Esophagus muscularis mucosa (tissue), 4 donors: Measurements from ENCODE around the gene CREG1. TPM values are rescaled to one million over a fixed set of nuclear protein-coding genes. Genes with fewer than 3 reads are reported as not detected.

Experiments used
- DNase-seq: peaks from one replicate; pipeline ENCODE4 v3.0.0-alpha.2; 2017; ENCODE audit errors: extremely low spot score
- H3K27ac ChIP-seq, 4 donors: fragments of 200-600 bp; sonication (generic); replicated peaks in 1 of 4; 1 replicate in 3 of 4; 2 replicates in 1 of 4; pipeline ENCODE4 v1.5.1; 2016 to 2019; ENCODE audit warnings: mild to moderate bottlenecking in 1 of 4
- H3K27me3 ChIP-seq, 4 donors: fragments of 200-600 bp; sonication (generic); one replicate each; pipeline versions ENCODE4 v1.5.1 to v1.6.0; 2016 to 2019
- H3K36me3 ChIP-seq, 4 donors: fragments of 200-600 bp; sonication (generic); one replicate each; pipeline ENCODE4 v1.5.1; 2016 to 2019
- H3K4me1 ChIP-seq, 4 donors: fragments of 200-600 bp; sonication (generic); one replicate each; pipeline ENCODE4 v1.5.1; 2016 to 2019
- H3K4me3 ChIP-seq, 4 donors: fragments of 200-600 bp; sonication (generic); 1 replicate in 2 of 4; 2 replicates in 2 of 4; pipeline ENCODE4 v1.5.1; 2016 to 2019; ENCODE audit warnings: mild to moderate bottlenecking in 4 of 4, moderate library complexity in 1 of 4
- H3K9me3 ChIP-seq, 4 donors: fragments of 200-600 bp; sonication (generic); 1 replicate in 3 of 4; 2 replicates in 1 of 4; pipeline ENCODE4 v1.5.1; 2016 to 2019
- CTCF ChIP-seq, 3 experiments: fragments of 200-600 bp in 2 of 3; fragments of 450-650 bp in 1 of 3; sonication (generic) in 2 of 3; IDR thresholded peaks; one replicate each; pipeline ENCODE4 v1.5.1; 2017 to 2019; ENCODE audit warnings: antibody characterized with exemption in 3 of 3, mild to moderate bottlenecking in 2 of 3, moderate library complexity in 1 of 3
- EP300 ChIP-seq: sonication (generic); formaldehyde crosslinking; IDR thresholded peaks from one replicate; pipeline ENCODE4 v1.6.1; 2017; ENCODE audit warnings: antibody characterized with exemption
- POLR2A ChIP-seq: fragments of 450-650 bp; IDR thresholded peaks from one replicate; pipeline ENCODE4 v1.6.1; 2017; ENCODE audit warnings: antibody characterized with exemption, moderate library complexity, mild to moderate bottlenecking, low read depth
- POLR2AphosphoS5 ChIP-seq, 2 donors: sonication (generic); formaldehyde crosslinking; IDR thresholded peaks; one replicate each; pipeline ENCODE4 v1.6.1; 2017; ENCODE audit warnings: antibody characterized with exemption in 2 of 2
- WGBS: methylation state at CpG from one replicate; pipeline ENCODE4 v1.1.5; 2018; 5-methylcytosine and 5-hydroxymethylcytosine counted together
- intact Hi-C: fragments of 100-400 bp; cut with DNase I; formaldehyde crosslinking; loops from one replicate; pipeline ENCODE4 v1.15.1; 2023
- total RNA-seq, 4 donors: library from RNA; depleted of rRNA; stranded (reverse); fragments of >200 nt; gene quantifications; one replicate each; pipeline versions ENCODE4 v1.1.0 to v1.2.1, GENCODE V29; 2016

Gene CREG1
- total RNA-seq, 4 donors from 2014 or later = 121 to 203 (median 158) TPM

- Histone ChIP-seq H3K27ac (no peak overlapping the region), H3K4me3 (no peak overlapping the region), H3K36me3 (no peaks in the 10 kb centered on the region), H3K9me3 (no peaks in the 10 kb centered on the region), H3K27me3 (no peaks in the 10 kb centered on the region), H3K4me1 (peaks cover 0 to 2% (median 1%) of the 10 kb centered on the region in 4 donors)
- DNase-seq = no peak
- TF ChIP-seq CTCF (IDR thresholded peaks at IDR 0.05) (no peak), POLR2AphosphoS5 (IDR thresholded peaks at IDR 0.05) (no peak), POLR2A (no peak), EP300 (no peak)
- 59% methylated on average over 6 of the region's 6 CpGs for WGBS
- intact Hi-C loops = no loop called here
These were observed 41.3 kb upstream of the CREG1 start for GRCh38 chr1:167594822-167595221.

GRCh38 chr1:167593860-167594259, 40.3 kb upstream of the CREG1 start:
- H3K27me3 ChIP-seq = no peaks in the 10 kb centered on the region
- no peaks in the 10 kb centered on the region for H3K36me3 ChIP-seq
- TF ChIP-seq EP300 (no peak), POLR2AphosphoS5 (IDR thresholded peaks at IDR 0.05) (no peak), POLR2A (no peak), CTCF (IDR thresholded peaks at IDR 0.05) (no peak)
- WGBS = 84% methylated on average over 5 of the region's 5 CpGs
- no peak overlapping the region for H3K4me3 ChIP-seq
- H3K9me3 ChIP-seq = no peaks in the 10 kb centered on the region
- DNase-seq = no peak
- intact Hi-C loops = no loop called here
- H3K4me1 ChIP-seq = no peaks in the 10 kb centered on the region
- no peak overlapping the region for H3K27ac ChIP-seq

- Histone ChIP-seq H3K27ac (no peak overlapping the region), H3K27me3 (no peaks in the 10 kb centered on the region), H3K36me3 (no peaks in the 10 kb centered on the region), H3K9me3 (no peaks in the 10 kb centered on the region), H3K4me1 (no peaks in the 10 kb centered on the region), H3K4me3 (no peak overlapping the region)
- TF ChIP-seq CTCF (IDR thresholded peaks at IDR 0.05) = no peak
- no peak for TF ChIP-seq POLR2A
- TF ChIP-seq POLR2AphosphoS5 (IDR thresholded peaks at IDR 0.05) = no peak
- no peak for TF ChIP-seq EP300
- intact Hi-C loops = no loop called here
- no peak for DNase-seq
These were observed 38.9 kb upstream of the CREG1 start for GRCh38 chr1:167592475-167592874.

GRCh38 chr1:167588361-167588760, 34.8 kb upstream of the CREG1 start:
- no peak for TF ChIP-seq EP300
- Histone ChIP-seq H3K27ac (no peak overlapping the region), H3K36me3 (no peaks in the 10 kb centered on the region), H3K9me3 (no peaks in the 10 kb centered on the region), H3K27me3 (no peaks in the 10 kb centered on the region), H3K4me1 (no peaks in the 10 kb centered on the region), H3K4me3 (no peak overlapping the region)
- intact Hi-C loops = no loop called here
- WGBS = 77% methylated on average over 2 of the region's 2 CpGs
- DNase-seq = no peak

GRCh38 chr1:167587872-167588271, 34.3 kb upstream of the CREG1 start:
- TF ChIP-seq EP300 (no peak), POLR2A (no peak), CTCF (IDR thresholded peaks at IDR 0.05) (no peak), POLR2AphosphoS5 (IDR thresholded peaks at IDR 0.05) (no peak)
- DNase-seq = no peak
- H3K36me3 ChIP-seq = no peaks in the 10 kb centered on the region

More at GRCh38 chr1:167587872-167588271, 34.3 kb upstream of the CREG1 start:
- intact Hi-C loops = no loop called here
- H3K4me1 ChIP-seq = no peaks in the 10 kb centered on the region
- H3K9me3 ChIP-seq = no peaks in the 10 kb centered on the region
- no peak overlapping the region for H3K27ac ChIP-seq
- no peaks in the 10 kb centered on the region for H3K27me3 ChIP-seq
- 68% methylated on average over 1 of the region's 1 CpG for WGBS
- H3K4me3 ChIP-seq = no peak overlapping the region
